ENCODE measurements around the gene HSD17B11.
A peak's percentile ranks its signal among the peaks of the same experiment; 100 is the strongest.
"Not testable (repeated sequence)": the region's sequence is repeated elsewhere in the genome, so short reads cannot be mapped to it uniquely, and the experiment has no call there.

Gene HSD17B11

DNA sequence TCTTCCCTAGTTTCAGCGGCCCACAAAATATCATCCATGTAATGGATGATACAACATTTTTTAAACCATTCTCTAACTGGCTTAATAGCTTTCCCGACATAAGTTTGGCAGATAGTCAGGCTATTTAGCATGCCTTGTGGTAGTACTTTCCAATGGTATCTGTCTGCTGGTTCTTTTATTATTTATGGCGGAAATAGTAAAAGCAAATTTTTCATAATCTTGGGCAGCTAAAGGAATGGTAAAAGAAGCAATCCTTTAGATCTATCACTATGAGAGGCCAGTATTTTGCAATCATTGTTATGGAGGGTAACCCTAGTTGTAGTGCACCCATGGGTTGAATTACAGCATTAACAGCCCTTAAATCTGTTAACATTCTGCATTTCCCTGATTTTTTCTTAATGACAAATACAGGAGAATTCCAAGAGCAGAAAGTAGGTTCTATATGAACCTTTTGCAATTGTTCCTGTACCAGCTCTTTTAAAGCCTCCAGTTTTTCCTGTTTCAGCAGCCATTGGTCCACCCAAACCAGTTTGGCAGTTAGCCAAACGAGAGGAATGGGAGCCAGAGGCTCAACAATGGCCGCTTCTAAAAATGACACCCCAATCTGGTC, 14.3 kb upstream of the HSD17B11 start:
- DNase-seq: no peak

DNA sequence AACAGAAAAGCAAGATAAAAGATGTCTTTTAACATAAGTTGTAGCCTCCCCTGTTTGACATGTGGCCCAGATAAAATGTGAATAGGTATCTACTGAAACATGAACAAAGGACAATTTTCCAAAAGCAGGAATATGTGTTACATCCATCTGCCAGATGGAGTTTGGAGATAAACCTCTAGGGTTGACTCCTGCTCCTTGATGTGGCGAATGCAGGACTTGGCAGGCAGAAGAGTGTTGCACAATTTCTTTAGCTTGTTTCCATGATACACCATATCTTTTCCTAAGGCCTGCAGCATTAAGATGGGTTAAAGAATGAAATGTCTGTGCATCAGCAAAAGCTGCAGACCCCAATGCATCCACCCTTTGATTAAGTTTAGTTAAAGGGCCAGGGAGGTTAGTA, 12.7 kb upstream of the HSD17B11 start:
- DNase-seq: not testable (repeated sequence)

DNA sequence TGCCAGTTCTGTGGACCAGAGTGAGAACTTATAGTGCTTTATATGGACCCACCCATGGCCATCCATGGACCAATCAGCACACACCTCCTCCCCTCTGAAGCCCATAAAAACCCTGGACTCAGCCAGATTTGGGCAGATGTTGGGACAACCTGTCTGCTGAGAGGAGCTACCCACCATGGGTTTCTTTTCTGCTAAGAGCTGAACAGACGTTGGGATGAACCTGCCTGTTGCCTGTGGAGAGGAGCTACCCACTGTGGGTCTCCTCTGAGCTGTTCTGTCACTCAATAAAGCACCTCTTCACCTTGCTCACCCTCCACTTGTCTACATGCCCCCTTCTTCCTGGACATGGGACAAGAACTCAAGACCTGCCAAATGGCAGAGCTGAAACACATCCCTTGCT, 9.0 kb upstream of the HSD17B11 start:
- no peak for DNase-seq

DNA sequence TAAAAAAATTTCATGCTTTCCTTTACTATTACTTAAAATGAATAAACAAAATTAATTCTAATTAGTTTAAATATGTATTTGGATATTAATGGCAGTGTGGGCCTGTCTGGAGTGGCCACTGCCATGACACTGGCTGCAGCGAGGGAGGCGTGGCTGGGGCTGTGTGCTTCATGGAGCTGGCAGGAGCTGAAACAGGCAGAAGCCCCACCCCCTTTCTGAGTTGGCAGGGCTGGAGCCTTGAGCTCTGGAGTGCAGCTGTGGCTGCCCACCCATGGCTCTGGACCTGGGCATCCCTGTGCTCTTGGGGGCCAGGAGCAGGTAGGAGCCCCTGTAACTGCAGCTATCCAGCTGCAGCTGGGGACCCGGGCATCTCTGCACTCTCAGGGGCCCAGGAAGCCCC, 8.2 kb upstream of the HSD17B11 start:
- DNase-seq: no peak

DNA sequence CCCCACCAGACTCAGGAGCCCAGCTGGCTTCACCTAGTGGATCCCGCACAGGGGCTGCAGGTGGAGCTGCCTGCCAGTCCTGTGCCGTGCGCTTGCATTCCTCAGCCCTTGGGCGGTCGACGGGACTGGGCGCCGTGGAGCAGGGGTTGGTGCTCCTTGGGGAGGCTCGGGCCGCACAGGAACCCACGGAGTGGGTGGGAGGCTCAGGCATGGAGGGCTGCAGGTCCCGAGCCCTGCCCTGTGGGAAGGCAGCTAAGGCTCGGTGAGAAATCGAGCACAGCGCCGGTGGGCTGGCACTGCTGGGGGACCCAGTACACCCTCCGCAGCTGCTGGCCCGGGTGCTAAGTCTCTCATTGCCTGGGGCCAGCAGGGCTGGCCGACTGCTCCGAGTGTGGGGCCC, 4.9 kb upstream of the HSD17B11 start:
- not testable (repeated sequence) for DNase-seq

DNA sequence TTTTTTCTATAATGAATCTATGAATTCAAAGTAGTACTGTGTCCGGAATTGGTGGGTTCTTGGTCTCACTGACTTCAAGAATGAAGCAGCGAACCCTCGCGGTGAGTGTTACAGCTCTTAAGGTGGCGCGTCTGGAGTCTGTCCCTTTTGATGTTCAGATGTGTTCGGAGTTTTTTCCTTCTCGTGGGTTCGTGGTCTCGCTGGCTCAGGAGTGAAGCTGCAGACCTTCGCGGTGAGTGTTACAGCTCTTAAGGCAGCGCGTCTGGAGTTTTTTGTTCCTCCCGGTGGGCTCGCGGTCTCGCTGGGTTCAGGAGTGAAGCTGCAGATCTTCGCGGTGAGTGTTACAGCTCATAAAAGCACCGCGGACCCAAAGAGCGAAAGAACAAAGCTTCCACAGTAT, 4.1 kb upstream of the HSD17B11 start:
- DNase-seq: not testable (repeated sequence)

DNA sequence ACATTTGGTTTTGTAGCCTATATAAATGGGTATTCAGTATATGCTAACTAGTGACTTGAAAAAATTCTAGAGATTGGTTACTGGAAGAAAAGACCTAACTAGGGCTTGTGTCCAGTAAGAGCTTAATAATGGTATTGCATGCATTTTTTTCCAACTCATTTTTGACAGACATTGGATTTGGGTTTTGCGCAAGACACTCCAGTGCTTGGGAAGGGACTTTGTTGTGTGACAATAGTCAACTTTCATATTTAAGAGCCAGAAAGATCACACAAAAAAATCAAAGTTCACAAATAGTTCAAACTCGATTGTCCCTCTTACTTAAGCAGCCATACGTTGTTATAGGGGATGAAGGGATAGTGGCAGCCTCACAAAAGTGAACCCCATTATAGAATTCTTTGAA, 1.2 kb upstream of the HSD17B11 start:
- DNase-seq: no peak

DNA sequence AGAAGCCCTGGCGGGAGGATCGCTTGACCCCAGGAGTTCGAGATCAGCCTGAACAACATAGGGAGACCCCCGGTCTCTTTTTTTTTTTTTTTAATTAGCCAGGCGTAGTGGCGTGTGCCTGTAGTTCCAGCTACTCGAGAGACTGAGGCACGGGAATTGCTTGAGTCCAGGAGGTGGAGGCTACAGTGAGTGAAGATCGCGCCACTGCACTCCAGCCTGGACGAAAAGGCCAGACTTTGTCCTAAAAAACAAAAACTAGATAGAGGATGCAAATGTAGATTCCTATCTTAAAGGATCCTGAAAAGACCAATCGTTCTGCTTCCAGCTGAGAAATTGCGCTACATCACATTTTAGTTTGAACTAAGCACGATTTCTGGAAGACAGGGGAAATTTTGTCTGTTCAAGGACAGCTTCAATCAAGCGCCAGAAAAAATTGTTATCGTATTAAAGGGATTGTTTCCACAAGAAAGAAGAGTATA, 627 bp upstream of the HSD17B11 start:
- DNase-seq: no peak

DNA sequence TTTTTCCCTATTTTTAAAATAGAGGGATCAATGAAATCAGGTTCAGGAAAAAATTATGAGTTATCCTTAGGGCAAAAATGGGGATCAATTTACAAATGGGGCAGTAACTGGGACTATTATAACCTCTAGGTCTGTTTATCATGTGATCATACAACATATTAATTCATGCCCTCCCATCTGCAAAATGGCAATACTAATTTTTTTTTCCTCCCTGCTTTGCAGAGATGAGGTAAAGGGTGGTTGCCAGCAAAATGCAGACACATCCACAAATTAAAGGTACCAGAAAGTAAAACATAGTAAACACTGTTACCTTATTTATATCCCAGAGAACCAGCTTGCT, 467 bp downstream of the HSD17B11 start:
- no peak for DNase-seq

DNA sequence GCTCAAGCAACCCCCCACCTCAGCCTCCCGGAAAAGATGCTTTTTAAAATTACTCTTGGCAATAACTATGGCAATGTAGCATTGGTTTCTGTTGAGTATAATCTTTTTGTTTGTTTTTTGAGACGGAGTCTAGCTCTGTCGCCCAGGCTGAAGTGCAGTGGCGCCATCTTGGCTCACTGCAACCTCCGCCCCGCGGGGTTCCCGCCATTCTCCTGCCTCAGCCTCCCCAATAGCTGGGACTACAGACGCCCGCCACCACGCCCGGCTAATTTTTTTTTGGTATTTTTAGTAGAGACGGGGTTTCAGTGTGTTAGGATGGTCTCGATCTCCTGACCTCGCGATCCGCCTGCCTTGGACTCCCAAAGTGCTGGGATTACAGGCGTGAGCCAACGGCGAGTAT, 933 bp downstream of the HSD17B11 start:
- peak; percentile 9 for DNase-seq

DNA sequence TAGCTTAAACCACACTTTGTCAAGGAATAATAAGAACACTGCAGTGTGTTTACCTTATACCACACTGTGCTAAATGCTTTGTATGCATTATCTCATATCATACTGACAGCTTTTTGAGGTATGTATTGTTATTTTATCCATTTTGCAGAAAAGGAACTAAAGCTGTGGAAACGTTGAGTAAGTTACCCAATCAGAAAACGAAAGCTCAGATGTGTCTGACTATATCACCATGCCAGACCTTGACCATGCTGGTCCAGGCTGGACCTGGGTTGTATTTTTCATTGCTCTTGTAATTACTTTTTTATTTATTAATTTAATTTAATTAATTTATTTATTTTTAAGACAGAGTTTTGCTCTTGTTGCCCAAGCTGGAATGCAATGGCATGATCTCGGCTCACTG, 2.1 kb downstream of the HSD17B11 start:
- DNase-seq: no peak

DNA sequence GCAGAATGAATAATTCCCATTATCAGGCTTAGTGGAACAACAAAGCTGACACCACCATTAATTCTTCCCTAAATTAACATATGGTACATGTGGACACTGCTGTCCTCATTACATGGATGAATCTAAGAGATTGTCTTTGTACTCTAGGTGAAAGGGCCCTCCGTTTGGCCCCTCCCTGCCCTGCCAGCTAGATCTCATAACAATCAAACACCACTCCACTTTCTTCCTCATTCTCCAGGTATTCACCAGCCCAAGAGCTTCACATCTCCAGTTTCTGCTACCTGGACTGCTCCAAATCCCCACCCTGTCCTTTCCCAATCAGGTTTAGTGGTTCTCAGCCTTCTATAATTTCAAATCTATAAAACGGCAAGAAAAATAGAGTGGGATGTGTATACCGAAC, 3.8 kb downstream of the HSD17B11 start:
- DNase-seq: no peak

DNA sequence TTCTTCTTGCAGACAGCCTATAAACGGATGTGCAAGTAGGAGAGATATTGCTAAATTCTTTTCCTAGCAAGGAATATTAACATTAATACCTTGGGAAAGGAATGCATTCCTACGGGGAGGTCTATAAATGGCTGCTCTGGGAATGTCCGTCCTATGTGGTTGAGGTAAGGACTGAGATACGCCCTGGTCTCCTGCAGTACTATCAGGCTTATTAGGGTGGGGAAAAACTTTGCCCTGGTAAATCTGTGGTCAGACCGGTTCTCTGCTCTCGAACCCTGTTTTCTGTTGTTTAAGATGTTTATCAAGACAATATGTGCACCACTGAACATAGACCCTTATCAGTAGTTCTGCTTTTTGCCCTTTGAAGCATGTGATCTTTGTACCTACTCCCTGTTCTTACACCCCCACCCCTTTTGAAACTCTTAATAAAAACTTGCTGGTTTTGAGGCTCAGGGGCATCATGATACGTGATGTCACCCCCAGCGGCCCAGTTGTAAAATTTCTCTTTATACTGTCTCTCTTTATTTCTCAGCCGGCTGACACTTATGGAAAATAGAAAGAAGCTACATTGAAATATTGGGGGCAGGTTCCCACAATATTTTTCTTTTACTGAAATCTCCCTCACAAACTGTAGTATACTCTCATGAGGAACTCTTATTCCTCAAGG, 6.4 kb downstream of the HSD17B11 start:
- not testable (repeated sequence) for DNase-seq

DNA sequence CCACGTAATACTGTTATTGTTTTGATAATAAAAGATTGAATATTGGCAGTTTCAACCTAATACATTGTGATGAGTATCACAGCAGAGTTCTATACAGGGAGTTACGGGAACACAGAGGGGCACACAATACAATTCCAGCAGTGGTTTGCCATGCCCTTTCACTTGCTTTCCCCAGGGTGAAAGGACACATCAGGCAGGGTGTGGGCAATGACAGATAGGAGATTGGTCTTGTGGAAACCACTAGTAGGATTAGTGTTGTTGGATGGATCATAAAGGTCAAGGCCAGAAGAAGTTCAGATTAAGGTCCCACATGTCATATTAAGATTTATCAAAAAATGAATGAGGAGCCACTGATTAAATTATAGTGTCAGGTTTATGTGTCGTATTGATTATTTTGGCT, 8.1 kb downstream of the HSD17B11 start:
- DNase-seq: no peak

DNA sequence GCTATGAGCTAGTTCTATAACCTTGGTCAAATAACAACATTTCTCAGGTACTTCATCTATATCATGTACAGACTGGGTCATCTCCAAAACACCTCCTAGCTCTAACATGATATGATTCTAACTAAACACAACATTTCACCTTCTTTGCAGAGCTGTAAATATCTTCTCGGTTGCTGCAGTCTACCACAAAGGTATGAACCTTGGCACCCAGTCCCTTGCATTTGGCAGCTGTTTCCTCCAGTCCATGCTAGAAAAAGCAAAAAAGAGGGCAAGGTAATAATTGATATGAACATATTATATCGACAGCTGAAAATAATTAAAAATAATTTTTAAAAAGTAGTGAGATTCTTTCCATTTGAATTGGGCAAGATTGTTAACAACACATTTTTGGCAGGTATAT, 8.9 kb downstream of the HSD17B11 start:
- DNase-seq: no peak

DNA sequence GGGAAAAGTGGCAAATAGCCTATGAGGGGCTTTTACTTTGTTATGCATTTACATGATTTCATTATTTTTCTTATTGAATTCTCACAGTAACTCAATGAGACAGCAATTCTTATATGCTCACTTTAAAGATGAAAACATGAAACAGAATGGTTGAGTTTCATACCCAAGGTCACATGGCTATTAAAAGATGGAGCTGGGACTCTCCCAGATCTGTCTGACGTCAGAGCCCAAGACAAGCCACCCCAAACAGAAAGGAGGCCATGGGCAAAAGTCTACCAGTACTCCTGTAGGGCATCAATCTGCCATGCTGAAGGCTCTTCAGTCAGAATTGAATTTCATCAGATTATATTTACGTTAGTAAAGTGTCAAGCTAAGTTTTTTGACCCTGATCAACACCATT, 13.2 kb downstream of the HSD17B11 start:
- no peak for DNase-seq

DNA sequence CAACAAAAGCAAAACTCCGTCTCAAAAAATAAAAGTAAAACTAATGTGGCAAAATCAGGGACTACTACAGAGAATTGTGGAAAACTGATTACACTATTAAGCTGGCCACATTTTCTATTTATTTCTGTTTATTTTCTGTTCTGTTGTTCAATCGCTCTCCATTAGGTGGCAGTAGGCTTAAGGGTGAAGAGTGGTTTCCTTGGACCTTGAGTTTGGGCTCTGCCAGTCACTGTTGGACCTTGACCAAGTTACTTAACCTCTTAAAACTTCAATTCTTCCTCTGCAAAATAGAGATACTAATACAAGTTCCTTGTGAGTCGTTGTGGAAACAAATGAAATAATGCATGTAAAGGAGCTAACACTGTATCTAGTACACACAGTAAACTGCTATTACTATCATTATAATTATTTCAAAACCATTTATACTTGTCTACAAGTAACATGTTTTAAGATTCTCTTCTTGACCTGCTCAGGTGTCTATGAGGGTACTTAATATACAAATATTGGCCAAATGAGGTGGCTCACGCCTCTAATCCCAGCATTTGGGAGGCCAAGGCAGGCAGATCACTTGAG, 15.2 kb downstream of the HSD17B11 start:
- peak; percentile 3 for DNase-seq

DNA sequence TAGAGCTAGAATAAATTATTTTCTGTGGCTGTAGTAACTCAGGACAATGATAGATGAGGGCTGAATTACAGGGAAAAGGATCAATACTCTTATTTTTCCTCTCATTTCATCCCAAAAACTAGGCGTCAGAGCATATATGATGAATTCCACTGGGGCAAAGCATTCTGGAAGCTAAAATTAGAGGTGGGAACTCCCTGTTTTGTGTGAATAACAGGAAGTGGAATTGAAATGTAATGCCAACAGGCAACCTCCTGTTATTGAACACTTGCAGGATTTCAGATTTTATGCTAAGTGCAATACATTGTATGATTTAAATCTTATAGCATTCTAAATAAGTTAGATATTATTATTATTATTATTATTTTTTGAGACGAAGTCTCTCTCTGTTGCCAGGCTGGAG, 20.9 kb downstream of the HSD17B11 start:
- DNase-seq: no peak

DNA sequence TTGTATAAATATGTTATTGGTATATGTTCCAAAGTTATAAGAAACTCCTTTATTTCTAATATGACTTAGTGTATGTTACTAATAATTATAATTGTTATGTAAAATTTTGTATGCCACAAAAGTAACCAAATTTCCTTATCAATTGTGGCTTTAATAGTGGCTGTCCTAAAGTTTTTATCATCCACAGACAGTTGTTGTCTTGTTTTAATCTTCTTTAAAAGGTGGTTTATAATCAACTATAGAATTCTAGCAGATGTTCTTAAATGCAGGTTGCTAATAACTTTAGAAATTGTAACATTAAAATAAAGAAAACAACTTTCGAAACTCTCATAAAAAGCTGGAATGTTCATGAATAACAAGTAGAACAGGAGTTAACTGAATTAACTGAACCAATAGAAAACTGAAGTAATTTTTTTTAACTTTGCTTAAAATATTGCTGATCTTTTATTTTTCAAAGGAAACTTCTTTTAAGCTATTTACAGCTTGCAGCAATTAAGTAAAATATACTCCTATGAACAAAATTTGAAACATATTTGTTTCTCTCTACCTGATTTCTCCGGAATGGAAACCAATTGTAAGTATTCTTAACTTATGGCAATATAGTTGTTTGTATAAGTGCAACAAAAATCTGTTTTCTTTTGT, 24.3 kb downstream of the HSD17B11 start:
- no peak for DNase-seq

DNA sequence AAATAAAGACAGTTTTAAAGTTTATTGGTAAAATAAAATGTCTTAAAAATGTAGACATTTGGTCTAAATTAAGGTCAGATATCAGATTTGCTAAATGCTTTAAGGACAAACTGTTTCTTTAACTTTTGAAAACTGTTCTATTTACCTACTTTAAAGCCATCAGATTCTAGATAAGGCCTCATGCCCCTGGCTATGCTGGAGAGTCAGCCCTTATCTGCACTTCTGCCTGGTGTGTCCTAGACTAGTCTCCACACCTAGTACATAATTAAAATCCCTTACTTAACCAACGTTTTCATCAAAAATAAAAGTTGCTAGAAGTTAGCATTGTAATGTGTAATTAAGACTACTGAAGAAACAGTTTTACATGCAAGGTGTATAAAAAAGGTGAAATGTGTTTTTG, 25.6 kb downstream of the HSD17B11 start:
- DNase-seq: no peak

DNA sequence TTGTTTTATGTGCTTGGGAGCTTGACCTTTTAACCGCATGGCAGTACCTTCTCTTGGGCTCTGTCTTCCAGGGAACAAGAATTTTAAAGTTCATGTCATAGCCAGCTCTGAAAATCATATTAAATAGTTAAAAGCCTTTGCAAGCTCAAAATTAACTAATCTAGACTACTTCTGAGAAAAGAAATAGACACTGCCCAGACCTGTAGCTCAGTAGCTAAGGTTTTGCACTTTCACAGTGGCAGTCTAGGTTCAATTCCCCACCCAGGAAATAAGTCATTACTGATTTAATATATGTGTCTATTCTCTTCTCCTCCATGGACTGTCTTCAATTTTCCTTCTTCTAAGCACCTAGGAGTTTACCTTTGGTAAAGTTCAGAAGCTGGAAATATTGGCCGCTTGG, 27.4 kb downstream of the HSD17B11 start:
- no peak for DNase-seq

DNA sequence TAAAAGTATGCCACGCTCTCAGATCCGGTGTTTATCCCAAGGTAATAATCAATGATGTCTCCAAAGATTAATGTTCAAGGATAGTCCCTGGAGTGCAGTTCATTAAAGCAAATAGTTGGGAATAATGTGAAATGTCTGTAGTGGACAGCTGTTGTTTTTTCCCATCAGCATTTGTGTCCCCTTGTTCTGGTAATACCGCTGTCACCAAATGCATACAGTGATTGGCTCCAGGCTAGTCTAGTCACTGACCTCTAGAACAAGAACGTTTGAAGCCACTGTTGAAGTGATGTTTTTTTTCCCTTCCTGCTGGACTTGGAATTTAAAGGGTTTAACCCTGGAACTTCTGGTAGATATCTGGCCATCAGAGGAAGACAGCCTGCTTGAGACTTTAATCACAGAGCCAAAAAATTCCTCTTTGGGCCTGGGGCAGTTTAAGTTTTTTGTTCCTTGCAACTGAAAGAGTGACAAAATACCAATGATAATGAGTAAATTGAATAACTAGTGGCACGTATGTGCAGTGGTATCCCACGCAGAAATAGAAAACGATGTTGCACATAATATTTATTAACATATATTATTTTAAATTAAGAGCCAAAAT, 30.6 kb downstream of the HSD17B11 start:
- no peak for DNase-seq

DNA sequence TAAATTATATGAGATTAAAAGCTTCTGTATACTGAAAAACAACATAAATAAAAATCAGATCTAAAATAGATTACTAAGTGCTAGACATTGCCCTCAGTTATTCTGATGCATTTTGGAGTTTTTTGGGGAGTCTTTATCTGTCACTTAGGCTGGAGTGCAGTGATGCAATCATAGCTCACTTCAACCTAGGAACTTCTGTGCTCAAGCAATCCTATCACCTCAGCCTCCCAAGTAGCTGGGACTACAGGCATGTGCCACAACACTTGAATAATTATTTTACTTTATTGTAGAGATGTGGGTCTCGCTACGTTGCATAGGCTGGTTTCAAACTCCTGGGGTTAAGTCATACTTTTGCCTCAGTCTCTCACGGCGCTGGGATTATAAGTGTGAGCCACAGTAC, 31.7 kb downstream of the HSD17B11 start:
- DNase-seq: no peak

All from NCI-H345 (cell line).